G401 (cell line): ENCODE results near the gene EHD1. TPM values are rescaled to one million over a fixed set of nuclear protein-coding genes. Genes with fewer than 3 reads are reported as not detected.

ENCODE experiments used
- DNase-seq: peaks from one replicate; pipeline ENCODE4 v3.0.0-alpha.2; 2015; ENCODE audit warnings: low spot score
- in situ Hi-C: cut with HindIII; loops from 2 replicates; pipeline ENCODE4 v1.10.0; 2016; ENCODE audit warnings: low sequenced_read_pairs, mixed read lengths
- total RNA-seq: library from RNA; depleted of rRNA; stranded (reverse); fragments of >200 nt; shearing (Covaris generic); gene quantifications from 2 replicates; pipeline ENCODE4 v1.2.3, GENCODE V29; 2014; rRNA removed

The EHD1 gene
- total RNA-seq = 25.3 and 32.4 TPM in 2 replicates

- in situ Hi-C loops = no loop called here
- DNase-seq = peak; percentile 99
These were observed at the start of gene EHD1 for GRCh38 chr11:64878494-64879243. EHD1 (minus strand) TSS chr11:64878621; CDS start chr11:64878464, 157 bp downstream.

GRCh38 chr11:64926689-64927088, 48.3 kb upstream of the EHD1 start:
- no peak for DNase-seq

DNA sequence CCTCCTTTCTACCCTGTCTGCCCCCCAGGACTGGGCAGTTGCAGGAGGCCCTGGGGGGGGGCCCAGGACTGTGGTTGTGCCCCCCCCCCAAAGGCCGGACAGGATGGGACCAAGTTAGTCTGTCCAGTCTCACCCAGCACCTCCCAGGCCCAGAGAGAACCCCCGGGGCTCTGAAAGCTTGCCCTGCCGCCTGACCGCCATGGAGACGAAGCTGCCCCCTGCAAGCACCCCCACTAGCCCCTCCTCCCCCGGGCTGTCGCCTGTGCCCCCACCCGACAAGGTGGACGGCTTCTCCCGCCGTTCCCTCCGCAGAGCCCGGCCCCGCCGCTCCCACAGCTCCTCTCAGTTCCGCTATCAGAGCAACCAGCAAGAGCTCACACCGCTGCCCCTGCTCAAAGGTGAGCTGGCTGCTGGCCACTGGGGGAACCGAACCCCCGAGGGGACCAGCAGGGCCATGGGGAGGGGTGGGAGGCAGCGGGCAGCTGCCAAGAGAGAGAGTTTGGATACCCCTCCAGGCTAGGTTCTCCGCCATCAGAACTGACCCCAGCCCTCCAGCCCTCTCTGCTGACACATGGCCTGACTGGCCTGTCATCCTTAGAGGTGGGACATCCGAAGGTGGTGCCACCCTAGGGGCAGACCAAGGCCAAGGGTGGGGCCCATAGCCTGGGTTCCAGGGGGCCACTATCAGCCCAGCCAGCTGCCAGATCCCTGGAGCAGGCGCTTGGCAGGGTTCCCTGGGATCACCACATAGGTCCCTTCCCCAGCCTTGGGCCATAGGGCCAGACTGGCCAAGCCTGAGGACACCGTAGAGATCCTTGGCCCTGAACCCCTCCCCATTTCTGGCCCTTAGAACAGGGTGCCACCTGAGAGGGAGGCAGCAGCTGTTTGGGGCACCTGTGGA, 47.4 kb upstream of the EHD1 start:
- no peak for DNase-seq
- in situ Hi-C loops = no loop called here

More at GRCh38 chr11:64926689-64927088, 48.3 kb upstream of the EHD1 start:
- in situ Hi-C loops = no loop called here

- in situ Hi-C loops = no loop called here
- peak; percentile 32 for DNase-seq
These were observed 46.5 kb upstream of the EHD1 start for GRCh38 chr11:64924910-64925284.

DNA sequence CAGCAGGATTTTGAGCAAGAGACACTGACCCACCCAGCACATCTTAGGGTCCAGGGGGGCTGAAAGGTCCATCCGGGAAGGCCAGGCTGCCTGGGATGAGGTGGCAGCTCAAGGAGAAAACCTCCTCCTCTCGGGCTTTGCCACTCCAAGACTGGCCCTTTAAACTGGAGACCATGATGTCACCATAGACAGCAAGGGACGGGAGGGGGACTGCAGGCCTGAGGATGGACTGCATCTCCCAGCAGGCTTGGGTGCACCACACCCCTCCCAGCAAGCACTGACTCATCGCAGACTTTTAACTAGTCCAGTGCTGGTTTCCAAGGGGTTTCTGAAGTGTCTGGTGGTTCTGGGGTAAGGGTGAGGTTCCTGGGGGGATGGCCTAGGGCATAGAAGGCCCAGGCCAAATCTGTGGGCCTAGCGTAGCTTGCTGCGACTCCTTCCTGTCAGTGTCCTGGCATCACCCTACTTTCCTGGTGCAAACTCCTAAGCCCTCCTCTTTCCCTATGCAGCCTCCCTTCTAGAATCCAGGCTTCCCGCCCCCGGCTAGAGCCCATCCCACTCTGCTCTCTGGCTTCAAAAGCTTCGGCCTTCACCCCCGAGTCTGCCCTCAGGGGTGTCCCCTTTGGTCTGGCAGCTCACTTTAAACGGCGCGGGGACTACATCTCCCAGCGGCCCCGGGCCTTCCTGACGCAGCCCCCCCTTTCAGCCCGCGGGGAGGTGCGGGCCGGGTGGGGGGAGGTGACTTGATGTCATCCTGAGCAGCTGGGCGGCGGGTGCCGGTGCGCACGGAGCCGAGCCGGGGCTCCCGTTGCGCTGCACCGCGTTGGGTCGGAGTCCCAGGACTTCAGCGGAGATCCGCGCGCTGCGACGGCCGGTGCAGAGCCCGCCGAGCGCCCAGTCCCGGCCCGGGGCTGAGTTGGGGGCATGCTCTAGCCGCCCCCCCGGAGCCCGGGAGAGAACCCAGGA, 45.8 kb upstream of the EHD1 start, which contains the start of gene PPP2R5B:
TSS of gene PPP2R5B (plus strand) at position 746 of the 966 bp plus-strand sequence. CDS start 1,046 bp downstream, outside the sequence.
- in situ Hi-C loops = no loop called here
- DNase-seq = peak; percentile 99

GRCh38 chr11:64923151-64923661, 44.8 kb upstream of the EHD1 start:
- in situ Hi-C loops = no loop called here
- peak; percentile 27 for DNase-seq

DNA sequence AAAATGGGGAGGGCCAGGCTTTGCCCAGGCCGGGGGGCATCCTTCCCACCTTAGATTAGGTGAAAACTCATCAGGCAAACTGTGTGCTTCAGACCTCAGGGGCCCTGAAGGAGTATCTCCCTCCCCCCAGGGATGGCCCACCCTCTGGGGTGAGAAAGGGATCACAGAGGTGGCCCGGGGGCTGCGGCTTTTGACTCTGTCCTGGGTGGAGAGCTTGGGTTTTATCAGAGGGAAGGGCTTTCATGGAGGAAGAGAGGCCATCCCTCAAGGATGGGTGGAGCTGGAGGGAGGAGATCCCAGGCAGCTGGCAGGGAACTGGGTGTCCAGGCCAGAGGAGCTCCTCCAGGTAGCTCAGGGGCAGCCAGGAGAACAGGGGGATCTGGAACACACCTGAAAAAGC, 43.0 kb upstream of the EHD1 start:
- in situ Hi-C loops = no loop called here
- no peak for DNase-seq

DNA sequence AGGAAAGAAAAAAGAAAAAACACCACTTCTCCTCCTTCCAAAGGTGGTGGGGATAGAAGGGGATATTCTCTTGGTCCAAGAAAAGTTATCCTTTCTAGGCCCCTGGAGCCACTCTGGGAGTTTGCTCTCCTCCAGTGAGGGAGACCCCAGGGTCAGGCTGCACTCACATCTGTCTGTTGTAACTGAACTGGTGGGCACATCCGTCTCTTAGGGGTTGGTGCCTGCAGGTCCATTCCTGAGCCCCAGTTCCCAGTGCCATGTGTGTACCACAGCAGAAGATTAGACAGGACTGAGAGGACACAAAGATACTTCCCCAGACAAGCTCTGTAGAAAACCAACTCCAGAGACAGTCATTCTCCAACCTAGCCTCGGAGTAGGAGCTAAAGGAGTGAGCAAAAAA, 41.7 kb upstream of the EHD1 start:
- DNase-seq = no peak
- in situ Hi-C loops = no loop called here

DNA sequence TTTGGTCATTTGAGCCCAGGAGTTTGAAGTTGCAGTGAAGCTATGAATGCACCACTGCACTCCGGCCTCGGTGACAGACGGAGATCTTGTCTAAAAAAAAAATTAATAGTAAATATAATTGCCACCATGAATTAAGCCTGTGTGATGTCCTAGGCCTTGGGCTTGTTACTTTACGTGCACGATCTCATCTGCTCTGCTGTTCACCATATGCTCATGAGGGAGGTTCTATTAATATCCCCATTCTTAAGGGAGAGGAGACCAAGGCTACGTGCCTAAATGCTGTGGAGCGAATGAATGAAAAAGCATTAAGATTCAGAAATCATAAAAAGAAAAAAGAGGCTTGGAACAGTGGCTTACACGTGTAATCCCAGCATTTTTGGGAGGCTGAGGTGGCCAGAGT, 41.2 kb upstream of the EHD1 start:
- in situ Hi-C loops = no loop called here
- peak; percentile 69 for DNase-seq

GRCh38 chr11:64918017-64918416, 39.6 kb upstream of the EHD1 start:
- in situ Hi-C loops = no loop called here
- peak; percentile 25 for DNase-seq

DNA sequence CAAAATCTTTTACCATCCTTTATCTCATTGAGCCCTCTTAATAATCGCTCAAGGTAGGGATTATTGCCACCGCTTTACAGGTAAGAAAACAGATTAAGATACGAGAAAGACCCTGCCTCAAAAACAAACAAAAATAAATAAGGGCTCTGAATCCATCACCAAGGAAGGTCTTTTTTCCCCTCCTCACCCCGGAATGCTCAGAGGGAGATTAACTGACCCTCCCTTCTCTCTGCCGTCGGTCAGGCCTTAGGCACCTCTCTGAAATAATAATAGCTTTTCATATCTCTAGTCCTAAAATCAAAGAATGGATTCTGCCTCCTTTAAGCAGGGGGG, 39.2 kb upstream of the EHD1 start:
- in situ Hi-C loops = no loop called here
- DNase-seq = no peak

DNA sequence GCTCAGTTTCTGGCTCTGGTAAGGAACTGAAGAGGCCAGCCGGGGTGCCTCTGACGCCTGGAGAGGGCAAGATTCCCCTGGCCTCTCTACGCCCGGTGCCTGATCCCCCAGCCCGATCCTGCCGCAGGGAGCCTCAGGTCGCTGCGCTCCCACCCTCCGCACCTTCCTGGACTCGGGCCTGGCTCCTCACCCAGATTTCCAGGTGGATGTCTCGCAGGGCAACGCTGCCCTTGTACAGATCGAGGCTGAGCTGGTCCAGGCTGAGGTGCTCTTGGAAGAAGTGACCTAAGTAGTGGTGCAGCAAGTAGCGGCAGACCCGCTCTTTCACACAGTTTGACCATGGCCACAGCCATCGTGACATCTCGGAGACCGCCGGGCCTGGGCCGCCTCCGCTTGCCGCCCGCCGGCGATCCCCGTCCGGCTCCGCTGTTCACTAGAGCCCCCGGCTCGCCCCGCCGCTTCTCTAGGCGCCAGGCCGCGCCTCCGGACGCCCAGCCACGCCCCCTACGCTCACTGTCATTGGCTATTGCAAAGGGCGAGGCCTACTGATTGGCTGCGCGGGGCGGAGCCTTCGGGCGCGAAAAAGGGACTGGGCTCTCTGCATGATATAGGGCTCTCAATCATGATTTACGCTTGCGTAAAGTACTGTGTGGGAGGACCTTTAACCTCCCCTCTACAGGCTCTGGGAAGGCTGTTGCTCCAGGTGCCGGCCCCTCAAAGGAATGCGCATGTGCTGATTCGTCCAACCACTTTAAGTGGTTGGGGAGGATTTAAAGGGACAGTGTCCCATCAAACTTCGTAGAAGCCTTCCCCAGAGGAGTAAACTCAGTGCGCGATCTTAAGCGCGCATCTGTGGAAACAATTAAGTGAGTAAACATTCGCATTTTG, 38.6 kb upstream of the EHD1 start, which contains the start of gene ATG2A:
TSS of gene ATG2A (minus strand) at position 435 of the 888 bp plus-strand sequence. CDS start at position 361, 74 bp downstream.
- DNase-seq = peak; percentile 100
- in situ Hi-C loops = no loop called here

- no peak for DNase-seq
- in situ Hi-C loops = no loop called here
These were observed 37.8 kb upstream of the EHD1 start for GRCh38 chr11:64916040-64916774.

GRCh38 chr11:64915376-64915887, 37.0 kb upstream of the EHD1 start:
- in situ Hi-C loops = no loop called here
- no peak for DNase-seq

GRCh38 chr11:64914123-64914522, 35.7 kb upstream of the EHD1 start:
- in situ Hi-C loops = no loop called here
- DNase-seq = no peak

- no peak for DNase-seq
- in situ Hi-C loops = no loop called here
These were observed 34.8 kb upstream of the EHD1 start for GRCh38 chr11:64913171-64913727.

- no peak for DNase-seq
- in situ Hi-C loops = no loop called here
These were observed 33.3 kb upstream of the EHD1 start for GRCh38 chr11:64911689-64912088.
